Measurements from ENCODE around the gene RBBP8NL. TPM values are rescaled to one million over a fixed set of nuclear protein-coding genes. Genes with fewer than 3 reads are reported as not detected.

The RBBP8NL gene
- total RNA-seq, 1 donor from 2014 or later = not detected

DNA sequence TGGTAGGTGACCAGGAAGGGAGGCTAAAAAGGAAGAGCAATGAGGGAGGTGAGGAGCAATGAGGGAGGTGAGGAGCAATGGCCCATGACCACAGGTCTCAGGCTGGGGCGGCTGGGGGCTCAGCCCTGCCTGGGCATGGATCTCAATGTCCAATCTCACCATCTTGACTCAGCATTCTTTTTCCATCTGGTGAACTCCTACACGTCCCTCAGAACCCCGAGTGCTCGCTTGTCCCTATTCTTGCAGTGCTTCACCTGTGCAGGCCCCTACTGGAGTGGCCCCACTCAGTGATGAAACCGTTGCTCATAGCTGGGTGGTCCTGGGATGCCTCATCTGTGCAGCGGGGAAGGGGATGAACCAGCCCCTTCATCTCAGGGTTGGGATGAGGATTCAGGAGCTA is 16.9 kb upstream of the RBBP8NL start:
- Mint-ChIP-seq H3K9me3 (no peaks in the 10 kb centered on the region), H3K27me3 (no peaks in the 10 kb centered on the region), H3K4me3 (no peak overlapping the region), H3K27ac (no peak overlapping the region), H3K36me3 (ENCODE audit: low read depth) (no peaks in the 10 kb centered on the region), H3K4me1 (no peaks in the 10 kb centered on the region)
- intact Hi-C loops (cut with micrococcal nuclease) = no loop called here
- DNase-seq = no peak

DNA sequence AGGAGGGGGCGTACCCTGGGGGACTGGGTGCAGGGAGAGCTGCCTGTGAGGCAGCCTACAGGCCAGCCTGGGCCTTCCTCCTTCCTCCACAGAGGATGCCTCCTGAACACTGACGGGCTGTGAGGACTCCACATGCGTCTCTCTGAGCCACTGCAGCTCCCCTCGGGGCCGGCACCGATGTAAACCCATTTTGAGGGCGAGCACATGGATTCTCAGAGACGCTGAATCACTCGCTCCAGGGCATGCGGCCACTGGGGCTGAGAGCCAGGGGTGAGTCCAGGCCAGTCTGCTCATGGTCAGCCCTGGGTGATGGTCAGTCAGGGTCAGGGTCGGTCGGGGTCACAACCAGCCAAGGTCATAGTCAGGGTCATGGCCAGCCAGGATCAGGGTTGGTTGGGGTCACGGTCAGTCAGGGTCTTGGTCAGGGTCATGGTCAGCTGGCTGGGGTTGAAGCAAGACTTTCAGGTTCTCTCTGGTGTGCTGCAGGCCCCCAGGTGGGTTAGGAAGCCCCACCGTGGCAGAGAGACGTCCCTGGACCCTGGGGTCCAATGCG is 14.7 kb upstream of the RBBP8NL start:
- Mint-ChIP-seq H3K36me3 (ENCODE audit: low read depth) (no peaks in the 10 kb centered on the region), H3K27me3 (no peaks in the 10 kb centered on the region), H3K9me3 (no peaks in the 10 kb centered on the region), H3K27ac (no peak overlapping the region), H3K4me1 (no peaks in the 10 kb centered on the region), H3K4me3 (no peak overlapping the region)
- DNase-seq = no peak
- intact Hi-C loops (cut with micrococcal nuclease) = no loop called here

DNA sequence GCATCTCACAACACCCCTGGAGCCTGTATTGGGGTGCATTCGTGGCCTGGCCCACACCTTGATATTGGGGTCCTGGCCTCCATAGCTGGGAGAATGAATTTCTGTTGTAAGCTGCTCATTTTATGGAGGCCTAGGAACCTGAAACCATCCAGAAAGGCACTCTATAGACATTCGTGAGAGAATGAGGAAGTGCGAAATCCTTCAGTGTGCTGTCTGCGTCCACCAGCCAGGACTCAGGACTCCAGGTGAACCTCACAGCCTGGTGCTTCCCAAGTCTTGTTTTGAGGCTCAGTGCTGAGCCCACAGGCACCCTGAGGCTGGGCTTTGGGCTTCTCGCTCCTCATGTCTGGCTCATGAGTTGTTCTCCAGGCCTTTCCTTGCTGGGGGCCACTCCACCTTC is 11.9 kb upstream of the RBBP8NL start:
- no peak overlapping the region for H3K27ac Mint-ChIP-seq
- H3K4me1 Mint-ChIP-seq = no peaks in the 10 kb centered on the region
- no peak for DNase-seq
- intact Hi-C loops (cut with micrococcal nuclease) = no loop called here
- H3K27me3 Mint-ChIP-seq = peaks cover 8% of the 10 kb centered on the region
- no peaks in the 10 kb centered on the region for H3K36me3 Mint-ChIP-seq (ENCODE audit: low read depth)
- H3K9me3 Mint-ChIP-seq = no peaks in the 10 kb centered on the region
- no peak overlapping the region for H3K4me3 Mint-ChIP-seq

- no peak overlapping the region for H3K27ac Mint-ChIP-seq
- no peaks in the 10 kb centered on the region for H3K4me1 Mint-ChIP-seq
- no peaks in the 10 kb centered on the region for H3K9me3 Mint-ChIP-seq
These were observed 10.6 kb upstream of the RBBP8NL start for GRCh38 chr20:62437927-62438326.

GRCh38 chr20:62437496-62437895 is 10.2 kb upstream of the RBBP8NL start:
- no peak for DNase-seq
- intact Hi-C loops (cut with micrococcal nuclease) = no loop called here
- no peaks in the 10 kb centered on the region for H3K4me1 Mint-ChIP-seq
- H3K9me3 Mint-ChIP-seq = no peaks in the 10 kb centered on the region
- H3K4me3 Mint-ChIP-seq = no peak overlapping the region
- no peak overlapping the region for H3K27ac Mint-ChIP-seq
- no peaks in the 10 kb centered on the region for H3K36me3 Mint-ChIP-seq (ENCODE audit: low read depth)
- H3K27me3 Mint-ChIP-seq = peaks cover 17% of the 10 kb centered on the region

More at GRCh38 chr20:62437927-62438326, 10.6 kb upstream of the RBBP8NL start:
- H3K27me3 Mint-ChIP-seq = peaks cover 16% of the 10 kb centered on the region
- DNase-seq = no peak
- no peak overlapping the region for H3K4me3 Mint-ChIP-seq
- no peaks in the 10 kb centered on the region for H3K36me3 Mint-ChIP-seq (ENCODE audit: low read depth)
- intact Hi-C loops (cut with micrococcal nuclease) = no loop called here

DNA sequence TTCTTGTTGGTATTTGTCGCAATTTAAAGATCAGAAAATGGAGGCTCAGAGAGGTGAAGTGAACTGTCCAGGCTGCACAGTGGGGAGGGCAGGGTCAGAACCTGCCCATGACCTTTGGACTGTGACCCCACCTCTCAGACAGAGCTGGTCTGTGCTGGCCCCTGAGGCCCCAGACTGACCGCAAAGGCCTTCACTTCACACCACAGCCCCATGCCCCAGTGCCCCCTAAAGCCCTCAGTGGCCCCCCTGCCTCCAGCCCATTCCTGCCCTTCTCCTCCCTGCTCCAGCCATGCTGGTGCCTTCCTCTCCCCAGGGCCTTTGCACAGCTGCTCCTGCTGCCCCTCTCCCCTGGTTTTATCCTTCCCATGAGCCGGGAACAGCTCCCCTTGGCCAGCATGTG is 9.4 kb upstream of the RBBP8NL start:
- no peaks in the 10 kb centered on the region for H3K36me3 Mint-ChIP-seq (ENCODE audit: low read depth)
- H3K4me3 Mint-ChIP-seq = no peak overlapping the region
- no peaks in the 10 kb centered on the region for H3K9me3 Mint-ChIP-seq
- H3K27ac Mint-ChIP-seq = no peak overlapping the region
- intact Hi-C loops (cut with micrococcal nuclease) = no loop called here
- DNase-seq = no peak
- no peaks in the 10 kb centered on the region for H3K4me1 Mint-ChIP-seq
- peaks cover 17% of the 10 kb centered on the region for H3K27me3 Mint-ChIP-seq

- no peak overlapping the region for H3K4me3 Mint-ChIP-seq
- H3K36me3 Mint-ChIP-seq (ENCODE audit: low read depth) = no peaks in the 10 kb centered on the region
- H3K27ac Mint-ChIP-seq = no peak overlapping the region
- intact Hi-C loops (cut with micrococcal nuclease) = no loop called here
- H3K4me1 Mint-ChIP-seq = no peaks in the 10 kb centered on the region
- no peaks in the 10 kb centered on the region for H3K9me3 Mint-ChIP-seq
- DNase-seq = no peak
- H3K27me3 Mint-ChIP-seq = peaks cover 17% of the 10 kb centered on the region
These were observed 6.5 kb upstream of the RBBP8NL start for GRCh38 chr20:62433658-62434497.

GRCh38 chr20:62430866-62431447 is 3.6 kb upstream of the RBBP8NL start:
- no peak for DNase-seq
- Mint-ChIP-seq H3K4me1 (no peaks in the 10 kb centered on the region), H3K9me3 (no peaks in the 10 kb centered on the region), H3K27me3 (peaks cover 17% of the 10 kb centered on the region), H3K36me3 (ENCODE audit: low read depth) (no peaks in the 10 kb centered on the region), H3K27ac (no peak overlapping the region), H3K4me3 (no peak overlapping the region)
- intact Hi-C loops (cut with micrococcal nuclease) = no loop called here

DNA sequence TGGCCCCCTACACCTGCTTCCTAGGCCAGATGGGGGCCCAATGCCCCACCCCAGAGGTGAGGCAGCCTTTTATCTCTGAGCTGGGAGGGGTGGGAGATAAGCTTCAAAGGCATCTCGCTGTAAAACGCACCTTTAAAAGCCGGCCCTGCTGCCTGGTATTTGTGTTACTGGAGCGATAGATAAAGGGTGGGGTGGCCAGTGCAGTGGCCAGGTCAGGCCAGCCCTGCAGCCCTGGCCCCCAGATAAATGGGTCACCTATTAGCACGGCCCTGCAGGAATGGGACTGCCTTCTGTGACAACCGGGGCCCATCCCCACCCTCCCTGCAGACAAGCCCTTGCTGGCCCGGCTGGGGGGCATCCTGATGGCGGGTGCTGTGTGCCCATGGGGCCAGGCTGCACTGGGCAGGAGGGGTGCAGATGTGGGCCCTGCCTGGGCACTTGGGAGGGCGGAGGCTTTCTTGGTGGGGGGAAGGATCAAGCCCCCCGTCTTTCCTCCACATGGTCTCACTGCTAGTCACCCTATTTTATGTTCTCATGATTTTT is 3.0 kb upstream of the RBBP8NL start:
- Mint-ChIP-seq H3K9me3 (no peaks in the 10 kb centered on the region), H3K4me1 (no peaks in the 10 kb centered on the region), H3K27me3 (peaks cover 15% of the 10 kb centered on the region), H3K27ac (no peak overlapping the region), H3K4me3 (no peak overlapping the region), H3K36me3 (ENCODE audit: low read depth) (no peaks in the 10 kb centered on the region)
- DNase-seq = no peak
- intact Hi-C loops (cut with micrococcal nuclease) = no loop called here

GRCh38 chr20:62429455-62430310 is 2.3 kb upstream of the RBBP8NL start:
- intact Hi-C loops (cut with micrococcal nuclease) = no loop called here
- Mint-ChIP-seq H3K4me1 (no peaks in the 10 kb centered on the region), H3K36me3 (ENCODE audit: low read depth) (no peaks in the 10 kb centered on the region), H3K27me3 (peaks cover 10% of the 10 kb centered on the region), H3K27ac (no peak overlapping the region), H3K4me3 (no peak overlapping the region), H3K9me3 (no peaks in the 10 kb centered on the region)
- no peak for DNase-seq

GRCh38 chr20:62428396-62429295 is 1.3 kb upstream of the RBBP8NL start:
- Mint-ChIP-seq H3K9me3 (no peaks in the 10 kb centered on the region), H3K36me3 (ENCODE audit: low read depth) (no peaks in the 10 kb centered on the region), H3K4me3 (no peak overlapping the region), H3K27me3 (peaks cover 3% of the 10 kb centered on the region), H3K27ac (no peak overlapping the region), H3K4me1 (no peaks in the 10 kb centered on the region)
- intact Hi-C loops (cut with micrococcal nuclease) = no loop called here
- DNase-seq = no peak

- Mint-ChIP-seq H3K4me3 (no peak overlapping the region), H3K36me3 (ENCODE audit: low read depth) (no peaks in the 10 kb centered on the region), H3K9me3 (no peaks in the 10 kb centered on the region), H3K27ac (no peak overlapping the region), H3K27me3 (peaks cover 2% of the 10 kb centered on the region), H3K4me1 (no peaks in the 10 kb centered on the region)
- no peak for DNase-seq
- intact Hi-C loops (cut with micrococcal nuclease) = no loop called here
These were observed 648 bp upstream of the RBBP8NL start for GRCh38 chr20:62428002-62428372.

DNA sequence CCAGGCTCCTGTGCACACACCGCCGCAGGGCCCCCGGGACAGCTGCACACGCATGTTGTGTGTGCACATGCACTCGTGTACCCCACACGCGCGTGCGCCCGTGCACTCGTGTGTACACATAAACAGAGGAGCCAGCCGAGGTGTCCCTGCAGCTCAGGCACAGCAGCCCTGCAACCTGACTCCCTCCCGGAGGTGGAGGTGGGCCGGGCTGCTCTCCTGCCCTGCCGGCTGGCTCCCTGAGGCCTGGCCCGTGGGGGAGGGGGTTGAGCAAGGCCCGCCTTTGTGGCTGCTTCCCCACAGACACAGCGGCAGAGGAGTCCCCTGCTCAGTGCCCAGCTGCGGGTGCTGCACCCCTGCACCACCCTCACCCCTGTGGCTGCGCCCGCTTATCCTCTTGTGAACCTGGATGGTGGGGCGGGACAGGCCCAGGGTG is 624 bp downstream of the RBBP8NL start:
- Mint-ChIP-seq H3K4me1 (no peaks in the 10 kb centered on the region), H3K4me3 (no peak overlapping the region), H3K36me3 (ENCODE audit: low read depth) (no peaks in the 10 kb centered on the region), H3K27ac (no peak overlapping the region), H3K9me3 (no peaks in the 10 kb centered on the region), H3K27me3 (no peaks in the 10 kb centered on the region)
- intact Hi-C loops (cut with micrococcal nuclease) = no loop called here
- DNase-seq = no peak

All from activated CD4-positive, alpha-beta T cell treated with anti-CD3 and anti-CD28 coated beads, Interleukin-2, amount 10 ng/mL, durations not matched to agents 24 days and 14 days (primary cell).